Aorta (tissue), 5 donors: ENCODE measurements around the gene MTM1. TPM values are rescaled to one million over a fixed set of nuclear protein-coding genes. Genes with fewer than 3 reads are reported as not detected.

Experiments used
- ATAC-seq: fragments of 200-7000 bp; cut with Tn5 transposase; one replicate; pipeline ENCODE4 v1.9.1; 2022; ENCODE audit warnings: moderate library complexity; ENCODE audit not compliant: low FRiP score
- DNase-seq, 2 donors: peaks; one replicate each; pipeline ENCODE4 v3.0.0-alpha.2; 2020
- H3K27ac ChIP-seq, 2 donors: one replicate each; pipeline ENCODE4 v1.5.1; 2013; ENCODE audit warnings: low read length in 2 of 2, mild to moderate bottlenecking in 2 of 2, moderate library complexity in 2 of 2, control low read depth in 1 of 2, inconsistent platforms in 1 of 2, low read depth in 1 of 2
- H3K27me3 ChIP-seq, 2 donors: one replicate each; pipeline ENCODE4 v1.6.1; 2013; ENCODE audit warnings: control low read depth in 1 of 2, low read length in 1 of 2, mild to moderate bottlenecking in 1 of 2, moderate library complexity in 1 of 2; ENCODE audit not compliant: insufficient read depth in 2 of 2, control insufficient read depth in 1 of 2
- H3K36me3 ChIP-seq, 2 donors: one replicate each; pipeline ENCODE4 v1.6.1; 2013; ENCODE audit warnings: control low read depth in 1 of 2, low read length in 1 of 2, mild to moderate bottlenecking in 1 of 2; ENCODE audit not compliant: insufficient read depth in 2 of 2, control insufficient read depth in 1 of 2
- H3K4me1 ChIP-seq, 2 donors: one replicate each; pipeline ENCODE4 v1.6.1; 2013; ENCODE audit warnings: low read length in 2 of 2, control low read depth in 1 of 2, mild to moderate bottlenecking in 1 of 2, moderate library complexity in 1 of 2; ENCODE audit not compliant: insufficient read depth in 2 of 2, control insufficient read depth in 1 of 2
- H3K4me3 ChIP-seq, 2 donors: one replicate each; pipeline ENCODE4 v1.5.1; 2013; ENCODE audit warnings: low read length in 2 of 2, control low read depth in 1 of 2, mild to moderate bottlenecking in 1 of 2
- H3K9me3 ChIP-seq: one replicate; pipeline ENCODE4 v1.6.1; 2013; ENCODE audit warnings: mild to moderate bottlenecking, low read length; ENCODE audit not compliant: control insufficient read depth
- WGBS, 2 donors: extraction: QIAGEN DNeasy Blood & Tissue Kit; methylation state at CpG; one replicate each; pipeline ENCODE4 v1.1.7; 2013; 5-methylcytosine and 5-hydroxymethylcytosine counted together
- intact Hi-C, 2 donors: fragments of 100-400 bp; cut with DNase I; formaldehyde crosslinking; loops; one replicate each; pipeline versions ENCODE4 v1.14.2 to v1.15.0; 2022
- polyA plus RNA-seq, 2 donors: library from polyadenylated mRNA; stranded (reverse); fragments of 200-250 nt; gene quantifications; one replicate each; pipeline ENCODE4 v1.2.3, GENCODE V29; 2013
- total RNA-seq, 2 donors: library from RNA; stranded (reverse); fragmentation: NEBNext Ultra II Directional; extraction: Animal tissue kit (Norgen Biotek cat#: 25700); gene quantifications; one replicate each; pipeline ENCODE4 v1.2.1, GENCODE V29; 2021
- donor health status: healthy with polysubstance abuse.
- donor health status: Bipolar disorder and iron deficiency.
- donor health status: DM: no; HTN: no; CAD: no.
- donor health status: DM: no; HTN: no; CAD: no.
- donor health status: DM: yes; HTN: yes; CAD: no.

MTM1 gene
- total and polyA plus RNA-seq, 4 donors = 5.5 to 20.5 (median 11.0) TPM

DNA sequence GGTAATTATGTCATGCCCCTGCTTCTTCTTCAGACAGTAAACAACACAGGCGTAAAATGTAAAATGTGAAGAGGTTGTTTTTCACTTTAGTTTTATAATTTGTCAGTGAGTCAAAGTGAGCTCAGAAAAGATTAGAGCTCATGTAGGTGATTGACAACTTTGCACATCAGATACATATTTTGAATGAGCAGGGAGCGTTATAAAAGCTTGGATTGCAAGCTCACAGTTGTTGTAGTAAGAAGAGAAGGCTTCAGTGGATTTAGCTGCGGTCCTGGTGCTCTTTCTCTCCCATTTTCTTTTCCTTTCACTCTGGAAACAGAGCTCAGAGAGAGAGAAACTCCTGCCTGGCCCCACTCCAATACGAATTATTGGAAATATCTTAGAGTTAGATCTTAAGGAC is 151.2 kb downstream of the MTM1 start:
- Histone ChIP-seq H3K4me1 (no peaks in the 10 kb centered on the region), H3K36me3 (no peaks in the 10 kb centered on the region), H3K27me3 (no peaks in the 10 kb centered on the region), H3K4me3 (no peak overlapping the region), H3K9me3 (no peaks in the 10 kb centered on the region), H3K27ac (no peak overlapping the region)
- ATAC-seq (no peak), DNase-seq (no peak)
- intact Hi-C loops = loop anchor here (2.0 to 5.0 kb wide), 2 partner anchors 39 to 357 kb away; partner anchors contain the start of gene MAMLD1 (in 1 of the 2)
- WGBS, 2 donors = 64 to 84% methylated on average over 4 of the region's 4 CpGs

Other genes with a start within 250 kb of the MTM1 start
- 1 to 10 TPM; 7.9 to 8.5 TPM for gene MAMLD1, start 205.3 kb upstream of the MTM1 start, total RNA-seq
- 1 to 10 TPM; 1.8 to 7.5 TPM for gene MAMLD1, start 205.3 kb upstream of the MTM1 start, polyA plus RNA-seq
- 10 to 100 TPM; 24.0 to 24.2 TPM for gene MTMR1, start 124.8 kb downstream of the MTM1 start, total RNA-seq
- gene MTMR1, start 124.8 kb downstream of the MTM1 start, polyA plus RNA-seq = 10 to 100 TPM; 10.2 to 13.4 TPM